Measurements from ENCODE around the gene NATD1. TPM values are rescaled to one million over a fixed set of nuclear protein-coding genes. Genes with fewer than 3 reads are reported as not detected.

NATD1 gene
- polyA plus RNA-seq, 1 of the 3 experiments (the other 2 are of a cell fraction): 3.9 TPM

GRCh38 chr17:21228845-21229244, 24.4 kb downstream of the NATD1 start:
- Histone ChIP-seq H3K9me2 (no peaks in the 10 kb centered on the region), H3F3A (replicated peaks; ENCODE audit: insufficient read depth) (no peaks in the 10 kb centered on the region), H3K79me2 (ENCODE audit: insufficient read depth) (no peaks in the 10 kb centered on the region), H3K4me2 (no peak overlapping the region), H2AFZ (ENCODE audit: low read depth) (no peak overlapping the region), H3K4me3 (ENCODE audit: low read depth in 2 of 2, low read length in 1 of 2) (no peak overlapping the region), H3K9me3 (no peaks in the 10 kb centered on the region), H3K4me1 (ENCODE audit: control insufficient read depth in 1 of 2, insufficient read depth in 2 of 2, low read depth in 1 of 2, low read length in 1 of 2) (peaks cover 0 to 3% of the 10 kb centered on the region in 2 experiments; a peak in 1 of 4 replicates), H3K36me3 (replicated peaks in 1 of 2; ENCODE audit: control insufficient read depth in 1 of 2, insufficient read depth in 2 of 2, low read length in 1 of 2) (no peaks in the 10 kb centered on the region), H3K27me3 (ENCODE audit: insufficient read depth) (no peaks in the 10 kb centered on the region), H3K9ac (no peak overlapping the region), H4K20me1 (ENCODE audit: insufficient read depth) (no peaks in the 10 kb centered on the region), H3K27ac (ENCODE audit: low read depth in 2 of 2, low read length in 1 of 2) (no peak overlapping the region)
- ChIA-PET POLR2A (no interaction called here), CTCF (interaction anchor here (0.7 kb wide), 1 partner anchor 10 kb away, joined by 4 read pairs; no protein-coding TSS in a partner anchor)
- TF ChIP-seq USF2 (IDR thresholded peaks at IDR 0.05; ENCODE audit: borderline replicate concordance, low read depth, low read length) (no peak), NRF1 (IDR thresholded peaks at IDR 0.05; ENCODE audit: low read depth, low read length) (no peak), CTCF (IDR thresholded peaks at IDR 0.05) (no peak), MXI1 (IDR thresholded peaks at IDR 0.05; ENCODE audit: low read depth, low read length) (no peak), GATA2 (CRISPR knock-in tag; IDR thresholded peaks at IDR 0.05) (no peak), USF1 (IDR thresholded peaks at IDR 0.05; ENCODE audit: borderline replicate concordance, low read depth) (no peak), RXRA (IDR thresholded peaks at IDR 0.05; ENCODE audit: borderline replicate concordance, low read depth) (no peak), REST (IDR thresholded peaks at IDR 0.05; ENCODE audit: low read depth, low read length) (no peak), EP300 (IDR thresholded peaks at IDR 0.05; ENCODE audit: borderline replicate concordance in 1 of 2, low read depth in 1 of 2, low read length in 1 of 2) (no peak), MEF2A (IDR thresholded peaks at IDR 0.05; ENCODE audit: borderline replicate concordance, low read depth) (no peak), ZBTB33 (IDR thresholded peaks at IDR 0.05; ENCODE audit: borderline replicate concordance, low read depth) (no peak), GABPA (IDR thresholded peaks at IDR 0.05; ENCODE audit: low read depth) (no peak), CHD2 (IDR thresholded peaks at IDR 0.05; ENCODE audit: low read length, partially characterized antibody) (no peak)
- WGBS (ENCODE audit: low lambda C conversion rate): 100% methylated on average over 2 of the region's 2 CpGs
- DNase-seq: no peak

Data from SK-N-SH (cell line).